Measurements from ENCODE around the gene BMX.

BMX gene

GRCh38 chrX:15507005-15507404 is 6.4 kb downstream of the BMX start:
- no peak for DNase-seq (ENCODE audit: low spot score)

- DNase-seq (ENCODE audit: low spot score), result no peak
These were observed 9.2 kb downstream of the BMX start for GRCh38 chrX:15509845-15510244.

- DNase-seq (ENCODE audit: low spot score), result no peak
These were observed 11.0 kb downstream of the BMX start for GRCh38 chrX:15511563-15511962.

DNA sequence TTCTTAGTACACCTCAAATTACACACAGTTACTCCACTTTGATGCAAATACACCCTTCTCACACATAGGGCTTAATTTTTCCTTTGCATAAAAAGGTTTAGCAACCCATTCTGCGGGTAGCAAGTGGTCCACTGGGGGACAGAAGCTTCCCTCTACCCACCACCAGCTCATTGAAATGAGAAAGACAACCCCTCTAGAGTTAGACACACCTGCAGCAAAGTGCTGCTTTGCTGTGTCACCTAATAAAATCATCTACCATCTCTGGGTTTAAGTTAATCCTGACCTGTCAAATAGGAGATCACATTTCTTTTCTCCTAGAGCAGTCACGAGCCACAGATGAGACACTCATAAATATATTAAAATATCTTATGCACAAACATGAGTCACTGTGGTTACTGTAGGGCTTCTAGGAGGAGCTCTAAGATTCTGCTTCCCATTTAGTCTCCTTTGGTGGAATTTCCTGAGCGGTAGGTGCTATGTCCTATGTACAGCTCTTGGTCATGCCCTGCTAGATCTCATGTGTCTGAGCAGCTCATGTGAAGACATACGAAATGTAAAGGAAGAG is 11.9 kb downstream of the BMX start:
- DNase-seq (ENCODE audit: low spot score), result no peak

GRCh38 chrX:15514279-15514678 is 13.7 kb downstream of the BMX start:
- DNase-seq (ENCODE audit: low spot score), result no peak

- DNase-seq (ENCODE audit: low spot score), result no peak
These were observed 15.3 kb downstream of the BMX start for GRCh38 chrX:15515931-15516330.

DNA sequence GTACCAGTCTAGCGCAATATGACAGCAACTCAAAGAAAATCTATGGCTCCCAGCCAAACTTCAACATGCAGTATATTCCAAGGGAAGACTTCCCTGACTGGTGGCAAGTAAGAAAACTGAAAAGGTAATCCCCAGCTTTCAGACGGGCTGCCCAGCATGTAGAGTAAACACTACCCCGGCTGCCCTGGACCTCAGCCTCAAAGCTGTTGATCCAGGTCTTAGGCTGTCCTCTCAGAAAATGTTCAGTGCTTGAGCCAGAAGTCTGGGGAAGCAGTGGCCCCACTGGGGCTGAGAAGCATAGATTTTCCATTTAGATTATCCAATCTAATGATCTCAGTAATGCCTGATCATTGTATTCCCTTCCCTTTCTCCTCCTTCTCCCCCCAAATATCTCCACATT is 21.9 kb downstream of the BMX start:
- no peak for DNase-seq (ENCODE audit: low spot score)

- no peak for DNase-seq (ENCODE audit: low spot score)
These were observed 22.5 kb downstream of the BMX start for GRCh38 chrX:15523088-15523487.

DNA sequence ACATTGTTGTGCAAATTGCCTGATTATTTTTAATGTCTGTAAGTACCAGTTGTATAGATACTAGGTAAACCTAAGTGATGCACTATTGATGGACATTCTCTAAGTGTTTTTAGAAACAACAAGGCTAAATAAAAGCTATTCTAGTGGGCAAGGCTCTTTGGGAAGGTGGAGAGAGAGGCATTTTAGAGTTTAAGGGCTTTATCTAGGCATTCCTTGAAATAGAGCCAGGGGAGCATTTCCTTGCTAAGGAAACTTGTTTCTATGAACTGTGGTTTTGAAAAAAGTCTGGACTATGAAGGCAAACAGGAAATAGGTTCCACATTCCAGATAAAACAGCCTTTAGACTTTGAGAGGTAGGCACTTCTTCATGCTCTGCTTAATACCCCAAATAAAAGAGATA is 23.8 kb downstream of the BMX start:
- DNase-seq (ENCODE audit: low spot score), result no peak

DNA sequence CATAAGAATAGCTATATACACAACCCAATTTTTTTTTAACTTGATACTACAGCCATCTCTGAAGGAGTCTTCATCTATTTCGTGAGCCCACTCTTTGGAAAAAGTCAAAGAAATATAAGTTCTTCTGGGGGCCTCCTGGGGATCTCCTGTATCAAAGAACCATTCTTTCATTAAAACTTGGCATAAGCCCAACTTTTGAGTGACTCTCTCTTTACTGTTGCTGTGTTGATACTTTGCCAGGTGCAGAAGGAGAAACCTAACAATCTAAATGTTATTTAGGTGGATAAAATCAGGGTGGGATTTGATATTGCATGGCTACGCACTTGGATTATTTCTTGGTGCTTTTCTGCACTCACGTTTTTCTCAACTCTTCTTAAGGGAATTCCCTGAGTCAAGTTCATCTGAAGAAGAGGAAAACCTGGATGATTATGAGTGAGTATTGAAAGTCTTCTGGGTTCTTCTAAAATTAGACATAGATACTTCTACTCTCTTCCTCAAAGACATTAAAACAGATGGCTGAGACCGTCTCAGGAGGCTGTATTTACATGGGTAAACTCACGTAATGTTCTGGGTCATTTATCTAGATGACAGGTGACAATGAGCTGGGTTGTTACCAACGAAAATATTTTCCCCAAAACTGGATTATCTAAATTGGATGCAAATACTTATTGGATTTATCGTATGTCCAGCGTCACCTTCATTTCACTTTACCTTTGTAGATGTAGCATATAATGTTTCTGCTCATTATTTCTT is 25.2 kb downstream of the BMX start:
- DNase-seq (ENCODE audit: low spot score), result no peak

DNA sequence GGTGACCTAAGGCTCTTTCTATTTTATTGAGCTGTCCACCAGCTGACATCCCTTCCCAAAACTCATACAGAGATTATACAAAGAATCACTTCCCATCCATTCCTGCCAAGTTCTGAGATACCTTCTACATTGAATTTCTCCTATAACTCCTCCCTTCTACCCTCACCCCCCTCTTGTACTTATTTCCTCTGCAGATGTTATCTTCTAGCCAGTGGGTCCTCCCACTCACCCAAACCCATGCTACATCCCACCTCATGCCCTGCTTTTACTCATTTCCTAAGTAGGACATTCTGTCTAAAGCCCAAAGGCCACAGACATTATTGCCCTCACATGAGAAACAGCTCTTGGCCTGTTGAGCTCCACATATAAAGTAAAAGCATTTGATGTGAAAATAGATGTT is 28.6 kb downstream of the BMX start:
- no peak for DNase-seq (ENCODE audit: low spot score)

GRCh38 chrX:15530318-15530717 is 29.7 kb downstream of the BMX start:
- no peak for DNase-seq (ENCODE audit: low spot score)

DNA sequence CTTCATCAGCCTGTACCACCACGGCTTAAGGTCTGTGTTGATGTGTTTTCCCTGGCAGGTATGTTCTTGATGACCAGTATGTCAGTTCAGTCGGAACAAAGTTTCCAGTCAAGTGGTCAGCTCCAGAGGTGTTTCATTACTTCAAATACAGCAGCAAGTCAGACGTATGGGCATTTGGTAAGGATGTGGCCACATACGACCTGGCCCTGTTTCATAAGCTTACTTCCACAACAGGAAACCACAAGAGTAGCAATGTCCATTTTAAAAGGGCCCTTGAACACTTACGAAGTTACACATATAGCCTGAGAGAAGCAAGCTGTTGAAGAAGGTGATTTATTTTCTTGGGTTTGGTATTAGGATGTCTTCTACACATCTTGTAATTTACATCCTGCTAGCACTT is 46.1 kb downstream of the BMX start:
- no peak for DNase-seq (ENCODE audit: low spot score)

- DNase-seq (ENCODE audit: low spot score), result no peak
These were observed 46.7 kb downstream of the BMX start for GRCh38 chrX:15547356-15547755.

GRCh38 chrX:15549189-15550012 is 48.8 kb downstream of the BMX start:
- DNase-seq (ENCODE audit: low spot score), result no peak

DNA sequence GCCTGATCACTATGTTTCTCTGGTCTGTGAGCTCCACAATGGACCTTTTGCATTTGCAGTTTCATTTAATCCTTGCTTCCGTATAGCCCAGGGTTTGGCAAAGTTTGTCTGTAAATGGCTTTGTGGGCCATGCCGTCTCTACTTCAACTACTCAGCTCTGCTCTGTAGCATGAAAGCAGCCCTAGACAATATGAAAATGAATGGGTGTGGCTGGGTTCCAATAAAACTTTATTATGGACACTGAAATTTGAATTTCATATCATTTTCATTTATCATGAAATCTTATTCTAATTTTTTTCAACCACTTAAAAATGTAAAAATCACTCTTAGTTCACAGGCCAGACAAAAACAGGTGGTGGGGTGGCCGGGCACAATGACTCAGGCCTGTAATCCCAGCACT is 58.6 kb downstream of the BMX start:
- DNase-seq (ENCODE audit: low spot score), result no peak

GRCh38 chrX:15560924-15561323 is 60.3 kb downstream of the BMX start:
- no peak for DNase-seq (ENCODE audit: low spot score)

GRCh38 chrX:15563056-15563455 is 62.4 kb downstream of the BMX start:
- DNase-seq (ENCODE audit: low spot score), result no peak

DNA sequence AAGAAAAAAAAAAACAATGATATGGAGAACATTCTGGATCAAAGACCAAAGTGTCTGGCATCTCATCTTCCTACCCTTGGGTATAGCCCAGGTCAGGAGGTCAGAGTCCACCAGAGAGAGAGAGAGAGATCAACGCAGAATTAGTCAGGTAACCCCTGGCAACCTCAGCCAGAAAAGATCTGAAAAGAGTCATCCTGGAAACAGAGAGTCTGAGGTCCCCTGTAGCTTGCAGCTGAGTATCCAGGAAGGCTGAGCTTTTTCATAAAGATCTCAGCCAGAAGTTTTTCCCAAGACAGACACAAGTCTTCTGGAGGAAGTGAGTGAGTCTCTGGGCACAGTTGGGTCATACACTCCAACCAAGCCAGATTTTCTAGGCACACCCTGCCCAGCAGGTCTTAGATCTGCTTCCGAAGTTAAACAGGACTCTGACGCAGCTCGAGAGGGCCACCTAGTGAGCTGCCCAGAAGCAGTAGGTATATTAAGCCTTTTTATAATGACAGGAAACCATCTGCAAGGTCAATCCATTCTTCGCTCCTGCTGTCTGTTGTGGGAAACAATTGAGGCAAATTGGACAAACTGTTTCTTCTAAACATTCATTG is 64.5 kb downstream of the BMX start:
- peak; percentile 62 for DNase-seq (ENCODE audit: low spot score)

DNA sequence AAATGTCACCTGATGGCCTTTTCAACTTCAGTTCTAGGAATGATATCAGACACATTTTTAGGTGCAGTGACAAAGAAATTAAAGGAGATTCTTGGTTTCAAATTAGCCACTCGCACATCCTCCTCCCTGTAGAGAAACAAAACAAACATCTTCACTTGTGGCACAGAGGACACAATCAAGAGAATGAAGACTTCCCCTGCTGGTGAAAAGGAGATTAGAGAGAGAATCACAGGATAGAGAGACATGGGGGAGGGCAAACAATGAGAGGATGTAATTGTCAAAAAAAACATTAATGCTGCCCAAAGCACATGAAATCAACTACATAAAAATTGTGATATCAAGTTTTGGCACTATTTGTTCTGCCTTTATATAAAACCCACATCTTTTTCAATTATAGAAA is 65.6 kb downstream of the BMX start:
- DNase-seq (ENCODE audit: low spot score), result no peak

DNA sequence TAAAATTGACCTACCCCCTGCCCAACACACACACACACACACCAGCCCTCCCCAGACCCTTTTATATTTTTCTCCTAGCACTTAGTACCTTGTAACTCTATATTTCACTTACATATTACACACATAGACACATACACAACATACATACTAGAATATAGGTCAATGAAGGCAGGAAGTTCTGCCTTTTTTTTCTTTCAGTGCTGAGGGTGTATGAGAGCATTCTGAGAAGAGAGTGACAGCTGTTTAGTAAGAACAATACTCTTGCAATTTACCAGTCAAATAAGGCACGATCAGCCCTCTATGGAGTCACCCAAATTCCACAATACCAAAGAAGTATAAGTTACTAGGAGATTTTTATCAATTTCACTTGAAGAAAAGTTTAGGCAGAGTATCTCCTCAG is 66.7 kb downstream of the BMX start:
- DNase-seq (ENCODE audit: low spot score), result no peak

- no peak for DNase-seq (ENCODE audit: low spot score)
These were observed 67.4 kb downstream of the BMX start for GRCh38 chrX:15567886-15568616.

Data from hematopoietic multipotent progenitor cell treated with erythropoietin and hydrocortisone succinate and interleukin-3 and kit ligand, for 17 days (in vitro differentiated cells).